ENCODE results near the gene HS6ST1.

HS6ST1 gene

DNA sequence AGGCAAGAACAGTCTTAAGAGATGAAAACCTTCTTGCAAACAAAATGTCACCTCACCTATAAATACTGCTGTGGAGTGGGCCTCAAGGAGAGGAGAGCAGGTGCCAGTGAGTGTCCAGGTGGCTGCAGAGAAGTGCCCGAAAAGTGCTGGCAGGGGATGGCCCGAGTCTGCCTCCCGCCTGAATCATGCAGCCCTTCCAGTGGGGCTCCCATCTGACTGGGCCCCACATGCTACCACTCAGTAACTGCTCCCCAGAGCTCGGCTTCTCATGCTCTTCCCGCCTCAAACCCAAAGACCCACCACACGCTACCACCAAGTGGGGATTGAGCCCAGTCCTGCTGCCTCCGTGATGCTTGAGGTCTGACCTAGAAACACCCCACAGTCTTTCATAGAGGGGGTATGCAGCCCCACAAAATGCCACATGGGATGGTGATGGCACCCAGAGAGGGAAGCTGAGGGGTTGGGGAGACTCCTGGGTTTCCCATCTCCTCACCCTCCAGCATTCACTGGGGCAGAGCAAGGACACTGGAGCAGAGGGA lies 7.4 kb downstream of the HS6ST1 start:
- H3K36me3 ChIP-seq (ENCODE audit: insufficient read depth): no peaks in the 10 kb centered on the region
- no peaks in the 10 kb centered on the region for H3K4me1 ChIP-seq (ENCODE audit: low read depth, poor library complexity, severe bottlenecking)
- TF ChIP-seq CTCF (conservative IDR thresholded peaks at IDR 0.05; ENCODE audit: low read depth, low read length): no peak
- no peak overlapping the region for H3K9ac ChIP-seq
- no peak overlapping the region for H2AFZ ChIP-seq (ENCODE audit: low read depth)
- H3K27ac ChIP-seq: no peak overlapping the region
- no peaks in the 10 kb centered on the region for H4K20me1 ChIP-seq (ENCODE audit: insufficient read depth)
- H3K27me3 ChIP-seq (ENCODE audit: insufficient read depth, low read depth): no peaks in the 10 kb centered on the region
- H3K79me2 ChIP-seq (ENCODE audit: insufficient read depth, low read depth): no peaks in the 10 kb centered on the region; the same call in 1 of the 2 replicates
- no peak overlapping the region for H3K4me3 ChIP-seq (IDR thresholded peaks at IDR 0.05; ENCODE audit: insufficient read depth, low read depth, low read length)
- no peak overlapping the region for H3K4me2 ChIP-seq

DNA sequence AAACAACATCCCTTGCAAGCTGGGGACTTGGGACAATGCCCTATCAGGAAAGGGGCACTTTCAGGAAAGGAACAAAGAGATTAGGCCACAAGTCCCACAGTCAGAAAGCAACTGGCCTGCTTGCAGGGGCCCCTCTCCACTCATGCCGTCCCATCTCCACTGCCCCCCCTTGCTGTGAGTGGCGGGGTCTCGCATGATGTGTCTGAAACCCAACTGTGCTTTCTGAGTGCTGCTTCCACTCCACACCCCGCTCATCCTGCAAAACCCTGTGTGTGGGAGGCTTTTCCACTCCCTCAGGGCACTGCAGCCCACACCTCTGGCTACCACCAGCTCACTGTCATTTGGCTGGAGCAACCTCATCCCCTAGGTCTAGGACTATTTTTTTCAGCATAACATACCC lies 7.9 kb downstream of the HS6ST1 start:
- Histone ChIP-seq H3K4me2 (no peak overlapping the region), H3K4me3 (IDR thresholded peaks at IDR 0.05; ENCODE audit: insufficient read depth, low read depth, low read length) (no peak overlapping the region), H3K9ac (no peak overlapping the region), H2AFZ (ENCODE audit: low read depth) (no peak overlapping the region), H4K20me1 (ENCODE audit: insufficient read depth) (no peaks in the 10 kb centered on the region), H3K36me3 (ENCODE audit: insufficient read depth) (no peaks in the 10 kb centered on the region), H3K79me2 (ENCODE audit: insufficient read depth, low read depth) (no peaks in the 10 kb centered on the region; the same call in 1 of the 2 replicates), H3K27ac (no peak overlapping the region), H3K4me1 (ENCODE audit: low read depth, poor library complexity, severe bottlenecking) (no peaks in the 10 kb centered on the region), H3K27me3 (ENCODE audit: insufficient read depth, low read depth) (no peaks in the 10 kb centered on the region)
- no peak for TF ChIP-seq CTCF (conservative IDR thresholded peaks at IDR 0.05; ENCODE audit: low read depth, low read length)

GRCh38 chr2:128310094-128310716 lies 8.5 kb downstream of the HS6ST1 start:
- Histone ChIP-seq H3K4me1 (ENCODE audit: low read depth, poor library complexity, severe bottlenecking) (no peaks in the 10 kb centered on the region), H3K9ac (no peak overlapping the region), H3K4me3 (IDR thresholded peaks at IDR 0.05; ENCODE audit: insufficient read depth, low read depth, low read length) (no peak overlapping the region), H2AFZ (ENCODE audit: low read depth) (no peak overlapping the region), H3K79me2 (ENCODE audit: insufficient read depth, low read depth) (no peaks in the 10 kb centered on the region; the same call in 1 of the 2 replicates), H3K27ac (no peak overlapping the region), H3K4me2 (no peak overlapping the region), H3K36me3 (ENCODE audit: insufficient read depth) (no peaks in the 10 kb centered on the region), H3K27me3 (ENCODE audit: insufficient read depth, low read depth) (no peaks in the 10 kb centered on the region), H4K20me1 (ENCODE audit: insufficient read depth) (no peaks in the 10 kb centered on the region)
- TF ChIP-seq CTCF (conservative IDR thresholded peaks at IDR 0.05; ENCODE audit: low read depth, low read length): no peak

DNA sequence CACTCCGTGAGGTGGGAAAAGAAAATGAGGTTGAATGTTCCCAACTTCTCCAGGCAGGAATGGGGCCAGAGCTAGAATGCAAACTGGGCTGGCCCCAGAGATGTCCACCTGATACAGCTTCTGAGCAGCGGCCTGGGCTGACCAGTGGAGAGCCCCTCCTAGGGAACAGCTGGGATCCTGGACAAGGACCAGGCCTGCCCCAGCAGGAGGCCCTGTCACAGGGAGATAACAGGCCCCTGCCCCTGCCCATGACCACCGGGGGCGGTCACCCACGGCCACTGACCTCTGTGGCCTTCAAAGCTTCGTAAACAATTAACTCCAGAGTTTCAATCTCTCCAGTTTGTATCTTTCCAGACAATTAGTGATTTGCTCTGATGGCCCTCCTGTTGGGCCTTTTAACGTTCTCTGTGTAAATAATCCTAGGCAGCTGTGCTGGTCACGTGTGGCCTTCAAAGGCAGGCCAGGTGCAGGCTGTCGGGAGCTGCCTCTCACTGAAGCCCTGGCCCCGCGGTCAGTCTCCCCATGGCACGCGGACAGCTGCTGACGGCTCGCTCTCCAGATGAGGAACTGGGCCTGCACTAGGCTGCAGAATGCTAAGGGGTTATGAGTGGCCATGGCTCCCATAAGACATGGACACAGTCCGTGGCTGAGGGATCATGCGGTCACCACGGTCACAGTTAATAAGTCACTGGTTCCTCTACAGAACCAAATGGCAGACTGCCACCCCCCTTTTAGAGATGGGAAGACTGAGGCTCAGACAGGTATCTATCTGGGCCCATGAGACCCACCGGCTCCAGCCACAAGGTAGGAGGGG lies 9.2 kb downstream of the HS6ST1 start:
- H3K36me3 ChIP-seq (ENCODE audit: insufficient read depth): no peaks in the 10 kb centered on the region
- H2AFZ ChIP-seq (ENCODE audit: low read depth): no peak overlapping the region
- no peak overlapping the region for H3K4me3 ChIP-seq (IDR thresholded peaks at IDR 0.05; ENCODE audit: insufficient read depth, low read depth, low read length)
- H3K27ac ChIP-seq: no peak overlapping the region
- no peaks in the 10 kb centered on the region for H4K20me1 ChIP-seq (ENCODE audit: insufficient read depth)
- no peak for TF ChIP-seq CTCF (conservative IDR thresholded peaks at IDR 0.05; ENCODE audit: low read depth, low read length)
- no peaks in the 10 kb centered on the region for H3K4me1 ChIP-seq (ENCODE audit: low read depth, poor library complexity, severe bottlenecking)
- H3K79me2 ChIP-seq (ENCODE audit: insufficient read depth, low read depth): no peaks in the 10 kb centered on the region; the same call in 1 of the 2 replicates
- H3K9ac ChIP-seq: no peak overlapping the region
- no peak overlapping the region for H3K4me2 ChIP-seq
- H3K27me3 ChIP-seq (ENCODE audit: insufficient read depth, low read depth): no peaks in the 10 kb centered on the region
